Chondrocyte (in vitro differentiated cells): ENCODE data around the gene COL6A1. TPM values are rescaled to one million over a fixed set of nuclear protein-coding genes. Genes with fewer than 3 reads are reported as not detected.

Source experiments
- DNase-seq: peaks from one replicate; pipeline ENCODE4 v3.0.0; 2021; ENCODE audit warnings: mixed read lengths, low spot score
- H3K27ac Mint-ChIP-seq: one replicate; pipeline ENCODE4 v1.8.0; 2021; ENCODE audit warnings: mild to moderate bottlenecking, moderate library complexity, mixed read lengths; ENCODE audit not compliant: unreplicated experiment
- H3K27me3 Mint-ChIP-seq: 2 replicates; pipeline ENCODE4 v1.8.0; 2021; ENCODE audit warnings: low read depth, mixed read lengths
- H3K36me3 Mint-ChIP-seq: 2 replicates; pipeline ENCODE4 v1.8.0; 2021; ENCODE audit warnings: low read depth, mixed read lengths
- H3K4me1 Mint-ChIP-seq: 2 replicates; pipeline ENCODE4 v1.8.0; 2021; ENCODE audit warnings: low read depth, mild to moderate bottlenecking, mixed read lengths
- H3K4me3 Mint-ChIP-seq: one replicate; pipeline ENCODE4 v1.8.0; 2021; ENCODE audit warnings: mild to moderate bottlenecking, moderate library complexity, mixed read lengths; ENCODE audit not compliant: unreplicated experiment
- H3K9me3 Mint-ChIP-seq: 2 replicates; pipeline ENCODE4 v1.8.0; 2021; ENCODE audit warnings: low read depth, mixed read lengths
- CTCF ChIP-seq: fragments of 200-600 bp; sonication (generic); IDR thresholded peaks from 2 replicates; pipeline ENCODE4 v1.5.0; 2021; ENCODE audit warnings: antibody characterized with exemption, mild to moderate bottlenecking, moderate library complexity
- total RNA-seq: library from RNA; stranded (reverse); gene quantifications from 3 replicates; pipeline ENCODE4 v1.2.1, GENCODE V29; 2021

The COL6A1 gene
- total RNA-seq, 1 donor from 2014 or later: 1,052 TPM

- peaks cover 4% of the 10 kb centered on the region for H3K4me1 Mint-ChIP-seq
- no peaks in the 10 kb centered on the region for H3K9me3 Mint-ChIP-seq
- no peak for TF ChIP-seq CTCF
- H3K27me3 Mint-ChIP-seq: no peaks in the 10 kb centered on the region
- DNase-seq: peak; percentile 58
- peak overlapping the region; percentile 17 for H3K27ac Mint-ChIP-seq
- no peak overlapping the region for H3K4me3 Mint-ChIP-seq
- peaks cover 10% of the 10 kb centered on the region for H3K36me3 Mint-ChIP-seq
Measured at GRCh38 chr21:45991606-45992300, 10.2 kb downstream of the COL6A1 start.

- DNase-seq: peak; percentile 83
- TF ChIP-seq CTCF: no peak
- no peaks in the 10 kb centered on the region for H3K9me3 Mint-ChIP-seq
- no peak overlapping the region for H3K27ac Mint-ChIP-seq
- no peaks in the 10 kb centered on the region for H3K27me3 Mint-ChIP-seq
- H3K36me3 Mint-ChIP-seq: peaks cover 7% of the 10 kb centered on the region
- H3K4me1 Mint-ChIP-seq: peaks cover 4% of the 10 kb centered on the region
- H3K4me3 Mint-ChIP-seq: no peak overlapping the region
Measured at GRCh38 chr21:45992301-45993209, 11.0 kb downstream of the COL6A1 start.

- no peak overlapping the region for H3K4me3 Mint-ChIP-seq
- TF ChIP-seq CTCF: no peak
- no peaks in the 10 kb centered on the region for H3K9me3 Mint-ChIP-seq
- peak overlapping the region; percentile 12 for H3K27ac Mint-ChIP-seq
- H3K36me3 Mint-ChIP-seq: peaks cover 7% of the 10 kb centered on the region
- DNase-seq: peak; percentile 91
- H3K4me1 Mint-ChIP-seq: peaks cover 4% of the 10 kb centered on the region
- H3K27me3 Mint-ChIP-seq: no peaks in the 10 kb centered on the region
Measured at GRCh38 chr21:45993210-45994085, 11.9 kb downstream of the COL6A1 start.

GRCh38 chr21:45994086-45994661, 12.6 kb downstream of the COL6A1 start:
- peak; percentile 71 for DNase-seq
- Mint-ChIP-seq H3K27me3 (no peaks in the 10 kb centered on the region), H3K4me1 (peaks cover 4% of the 10 kb centered on the region), H3K36me3 (peaks cover 12% of the 10 kb centered on the region), H3K4me3 (no peak overlapping the region), H3K27ac (no peak overlapping the region), H3K9me3 (no peaks in the 10 kb centered on the region)
- no peak for TF ChIP-seq CTCF
